ENCODE data around the gene DNAJB9.

DNAJB9 gene

DNA sequence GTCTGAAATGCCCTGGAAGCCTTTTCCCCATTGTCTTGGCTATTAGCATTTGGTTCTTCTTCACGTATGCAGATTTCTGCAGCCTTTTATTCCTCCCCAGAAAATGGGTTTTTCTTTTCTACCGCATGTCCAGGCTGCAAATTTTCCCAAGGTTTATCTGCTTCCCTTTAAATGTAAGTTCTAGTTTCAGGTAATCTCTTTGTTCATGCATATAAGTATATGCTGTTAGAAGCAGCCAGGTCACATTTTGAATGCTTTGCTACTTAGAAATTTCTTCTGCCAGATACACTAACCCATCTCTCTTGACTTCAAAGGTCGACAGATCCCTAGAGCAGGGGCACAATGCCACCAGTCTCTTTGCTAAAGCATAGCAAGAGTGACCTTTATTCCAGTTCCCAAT is 12.5 kb upstream of the DNAJB9 start:
- in situ Hi-C loops (cut with HindIII; ENCODE audit: low sequenced_read_pairs), result no loop called here

DNA sequence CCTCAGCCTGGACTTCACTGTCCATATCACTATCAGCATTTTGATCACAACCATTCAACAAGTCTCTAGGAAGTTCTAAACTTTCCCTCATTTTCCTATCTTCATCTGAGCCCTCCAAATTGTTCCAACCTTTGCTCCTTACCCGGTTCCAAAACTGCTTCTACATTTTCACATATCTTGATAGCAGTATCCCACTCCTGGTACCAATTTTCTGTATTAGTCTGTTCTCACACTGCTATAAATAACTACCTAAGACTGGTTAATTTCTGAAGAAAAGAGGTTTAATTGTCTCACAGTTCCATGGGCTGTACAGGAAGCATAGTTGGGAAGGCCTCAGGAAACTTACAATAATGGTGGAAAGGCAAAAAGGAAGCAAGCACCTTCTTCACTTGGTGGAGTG is 12.1 kb upstream of the DNAJB9 start:
- no peak overlapping the region for H3K4me3 ChIP-seq (ENCODE audit: low read depth, low read length)
- TF ChIP-seq, protein P1, sequence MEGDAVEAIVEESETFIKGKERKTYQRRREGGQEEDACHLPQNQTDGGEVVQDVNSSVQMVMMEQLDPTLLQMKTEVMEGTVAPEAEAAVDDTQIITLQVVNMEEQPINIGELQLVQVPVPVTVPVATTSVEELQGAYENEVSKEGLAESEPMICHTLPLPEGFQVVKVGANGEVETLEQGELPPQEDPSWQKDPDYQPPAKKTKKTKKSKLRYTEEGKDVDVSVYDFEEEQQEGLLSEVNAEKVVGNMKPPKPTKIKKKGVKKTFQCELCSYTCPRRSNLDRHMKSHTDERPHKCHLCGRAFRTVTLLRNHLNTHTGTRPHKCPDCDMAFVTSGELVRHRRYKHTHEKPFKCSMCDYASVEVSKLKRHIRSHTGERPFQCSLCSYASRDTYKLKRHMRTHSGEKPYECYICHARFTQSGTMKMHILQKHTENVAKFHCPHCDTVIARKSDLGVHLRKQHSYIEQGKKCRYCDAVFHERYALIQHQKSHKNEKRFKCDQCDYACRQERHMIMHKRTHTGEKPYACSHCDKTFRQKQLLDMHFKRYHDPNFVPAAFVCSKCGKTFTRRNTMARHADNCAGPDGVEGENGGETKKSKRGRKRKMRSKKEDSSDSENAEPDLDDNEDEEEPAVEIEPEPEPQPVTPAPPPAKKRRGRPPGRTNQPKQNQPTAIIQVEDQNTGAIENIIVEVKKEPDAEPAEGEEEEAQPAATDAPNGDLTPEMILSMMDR (IDR thresholded peaks at IDR 0.05; ENCODE audit: low read depth, low read length, missing control alignments), result no peak
- DNase-seq (ENCODE audit: low read depth), result no peak
- in situ Hi-C loops (cut with HindIII; ENCODE audit: low sequenced_read_pairs), result no loop called here

More for the DNA sequence above, 12.5 kb upstream of the DNAJB9 start:
- TF ChIP-seq, protein P1 (IDR thresholded peaks at IDR 0.05; ENCODE audit: low read depth, low read length, missing control alignments), result no peak
- no peak overlapping the region for H3K4me3 ChIP-seq (ENCODE audit: low read depth, low read length)
- no peak for DNase-seq (ENCODE audit: low read depth)

DNA sequence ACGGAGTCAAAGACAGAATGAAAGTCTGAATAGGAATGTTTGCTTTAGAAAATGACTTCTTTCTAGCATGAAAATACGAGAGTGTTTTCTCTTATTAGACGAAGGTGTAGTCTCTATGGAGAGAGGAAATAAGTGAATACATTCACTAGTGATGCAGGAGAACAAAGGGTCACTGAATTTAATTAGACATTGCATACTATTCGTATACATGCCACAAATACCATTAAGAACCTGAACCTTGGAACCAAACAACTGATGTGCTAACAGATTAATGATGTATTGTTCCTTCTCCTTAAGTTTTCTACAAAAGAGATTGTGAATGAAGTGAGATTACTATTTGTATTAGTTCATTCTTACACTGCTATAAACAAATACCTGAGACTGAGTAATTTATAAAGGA is 10.4 kb upstream of the DNAJB9 start:
- DNase-seq (ENCODE audit: low read depth), result no peak
- in situ Hi-C loops (cut with HindIII; ENCODE audit: low sequenced_read_pairs), result no loop called here
- no peak overlapping the region for H3K4me3 ChIP-seq (ENCODE audit: low read depth, low read length)
- TF ChIP-seq, protein P1 (IDR thresholded peaks at IDR 0.05; ENCODE audit: low read depth, low read length, missing control alignments), result no peak

DNA sequence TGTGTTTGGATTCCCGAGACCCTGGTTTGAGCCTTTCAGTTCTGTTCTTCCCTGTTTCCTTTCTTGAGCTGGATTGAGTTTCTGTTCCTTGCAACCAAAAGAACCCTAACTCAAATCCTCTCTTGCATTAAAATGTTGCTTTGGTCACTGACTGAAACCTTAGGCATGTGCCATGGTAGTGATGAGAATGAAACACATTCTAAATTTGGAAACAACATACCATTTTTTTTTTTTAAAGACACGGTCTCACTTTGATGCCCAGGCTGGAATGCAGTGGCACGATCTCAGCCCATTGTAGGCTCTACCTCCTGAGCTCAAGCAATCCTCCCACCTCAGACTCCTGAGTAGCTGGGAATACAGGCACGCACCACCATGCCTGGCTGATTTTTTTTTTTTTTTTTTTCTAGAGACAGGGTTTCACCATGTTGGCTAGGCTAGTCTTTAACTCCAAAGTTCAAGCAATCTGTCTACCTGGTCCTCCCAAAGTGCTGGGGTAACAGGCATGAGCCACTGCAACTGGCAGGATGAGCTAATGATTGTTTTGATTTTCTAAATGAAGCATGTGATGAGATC is 8.5 kb upstream of the DNAJB9 start:
- no peak overlapping the region for H3K4me3 ChIP-seq (ENCODE audit: low read depth, low read length)
- TF ChIP-seq, protein P1 (IDR thresholded peaks at IDR 0.05; ENCODE audit: low read depth, low read length, missing control alignments), result no peak
- in situ Hi-C loops (cut with HindIII; ENCODE audit: low sequenced_read_pairs), result no loop called here
- DNase-seq (ENCODE audit: low read depth), result no peak

DNA sequence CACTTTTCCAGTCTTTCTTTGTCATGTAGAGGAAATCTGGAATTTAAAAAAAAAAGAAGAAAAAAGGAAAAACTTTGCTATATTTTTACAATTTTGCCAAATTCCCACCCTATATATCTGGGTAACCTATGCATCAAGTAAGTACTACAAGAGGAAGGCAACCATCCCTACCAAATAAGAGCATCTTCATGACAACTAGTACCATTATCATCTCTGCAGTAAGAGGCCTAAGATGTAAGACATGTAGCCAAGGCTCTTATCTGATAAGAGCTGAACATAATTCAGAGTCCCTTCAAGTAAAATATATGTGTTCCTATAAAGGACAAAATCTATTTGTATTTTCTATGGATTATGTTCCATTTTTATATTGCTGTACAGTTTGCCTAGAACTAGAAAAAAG is 3.7 kb upstream of the DNAJB9 start:
- in situ Hi-C loops (cut with HindIII; ENCODE audit: low sequenced_read_pairs), result no loop called here
- TF ChIP-seq, protein P1 (IDR thresholded peaks at IDR 0.05; ENCODE audit: low read depth, low read length, missing control alignments), result no peak
- DNase-seq (ENCODE audit: low read depth), result no peak
- no peak overlapping the region for H3K4me3 ChIP-seq (ENCODE audit: low read depth, low read length)

DNA sequence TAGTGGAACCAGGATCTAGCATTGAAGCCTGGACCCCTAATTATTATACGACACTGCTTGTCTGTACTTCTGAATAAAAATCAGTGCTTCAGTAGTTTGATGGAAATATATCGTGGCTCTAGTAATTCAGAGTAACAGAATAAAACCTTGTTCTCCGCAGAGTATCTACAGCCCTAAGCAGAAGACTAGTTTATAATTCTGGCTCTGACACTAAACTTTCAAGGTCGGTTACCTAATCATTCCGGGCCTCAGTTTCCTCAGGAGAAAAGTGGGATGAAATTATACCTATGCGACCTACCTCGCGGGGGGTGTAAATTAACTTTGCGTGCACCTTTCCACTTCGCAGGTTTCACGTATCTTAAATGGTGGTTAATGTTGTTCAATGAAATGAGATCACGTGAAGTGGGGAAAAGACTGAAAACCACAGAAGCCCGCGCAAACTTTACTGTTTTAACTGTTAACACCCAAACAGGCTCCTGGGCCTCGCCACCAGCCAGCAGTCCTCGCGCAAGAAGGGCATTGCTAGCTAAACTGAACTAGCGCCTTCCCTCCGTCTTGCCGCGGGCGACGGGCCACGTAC is 783 bp upstream of the DNAJB9 start:
- peak; percentile 4 for DNase-seq (ENCODE audit: low read depth)
- H3K4me3 ChIP-seq (ENCODE audit: low read depth, low read length), result peak overlapping the region; percentile 77
- in situ Hi-C loops (cut with HindIII; ENCODE audit: low sequenced_read_pairs), result no loop called here
- TF ChIP-seq, protein P1 (IDR thresholded peaks at IDR 0.05; ENCODE audit: low read depth, low read length, missing control alignments), result no peak
